GM23338 (cell line): ENCODE measurements around the gene CDK14.

Experiments used
- EZH2 ChIP-seq: fragments of 200-600 bp; sonication (generic); IDR thresholded peaks from one replicate; pipeline ENCODE4 v1.8.0; 2017; ENCODE audit warnings: antibody characterized with exemption, mild to moderate bottlenecking, low read depth; ENCODE audit not compliant: unreplicated experiment
- POLR2AphosphoS5 ChIP-seq: IDR thresholded peaks from 2 replicates; pipeline ENCODE4 v1.6.1; 2016; ENCODE audit warnings: antibody characterized with exemption, low read depth
- TF ChIP-seq, protein P1 (sequence below), 2 experiments: fragments of 200-600 bp in 1 of 2; sonication (generic) in 1 of 2; conservative IDR thresholded peaks; 2 replicates each; pipeline versions ENCODE4 v1.5.1 to v1.6.1; 2016 to 2017; ENCODE audit warnings: antibody characterized with exemption in 2 of 2, low read depth in 2 of 2, mild to moderate bottlenecking in 2 of 2, moderate library complexity in 1 of 2
- TF ChIP-seq, protein P2 (sequence below): IDR thresholded peaks from one replicate; pipeline ENCODE4 v1.6.1; 2018; ENCODE audit warnings: antibody characterized with exemption; ENCODE audit not compliant: unreplicated experiment
- TF ChIP-seq, protein P3 (sequence below): fragments of 250-450 bp; sonication (Bioruptor Pico); IDR thresholded peaks from 2 replicates; pipeline ENCODE4 v1.5.0; 2020; ENCODE audit warnings: mild to moderate bottlenecking, moderate library complexity

DNA sequence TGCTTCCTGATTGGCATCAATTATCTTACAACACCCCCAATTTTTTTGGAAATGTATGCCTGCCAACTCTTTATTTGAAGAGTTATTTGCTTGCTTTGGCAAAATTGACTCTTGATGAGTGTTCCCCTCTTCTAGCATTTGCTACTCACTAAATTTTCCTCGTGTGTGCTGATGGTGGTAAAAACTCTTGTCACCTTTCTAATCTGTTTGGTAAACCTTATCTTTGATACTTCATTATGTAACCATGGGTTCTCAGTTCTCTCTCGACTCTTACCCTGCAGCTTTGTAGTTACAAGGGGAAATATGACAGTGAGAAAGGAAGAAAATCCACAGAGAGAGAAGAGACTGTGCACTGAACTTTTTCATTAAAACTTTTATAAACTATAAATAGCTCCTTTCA, 102.5 kb downstream of the CDK14 start:
- TF ChIP-seq, protein P1, sequence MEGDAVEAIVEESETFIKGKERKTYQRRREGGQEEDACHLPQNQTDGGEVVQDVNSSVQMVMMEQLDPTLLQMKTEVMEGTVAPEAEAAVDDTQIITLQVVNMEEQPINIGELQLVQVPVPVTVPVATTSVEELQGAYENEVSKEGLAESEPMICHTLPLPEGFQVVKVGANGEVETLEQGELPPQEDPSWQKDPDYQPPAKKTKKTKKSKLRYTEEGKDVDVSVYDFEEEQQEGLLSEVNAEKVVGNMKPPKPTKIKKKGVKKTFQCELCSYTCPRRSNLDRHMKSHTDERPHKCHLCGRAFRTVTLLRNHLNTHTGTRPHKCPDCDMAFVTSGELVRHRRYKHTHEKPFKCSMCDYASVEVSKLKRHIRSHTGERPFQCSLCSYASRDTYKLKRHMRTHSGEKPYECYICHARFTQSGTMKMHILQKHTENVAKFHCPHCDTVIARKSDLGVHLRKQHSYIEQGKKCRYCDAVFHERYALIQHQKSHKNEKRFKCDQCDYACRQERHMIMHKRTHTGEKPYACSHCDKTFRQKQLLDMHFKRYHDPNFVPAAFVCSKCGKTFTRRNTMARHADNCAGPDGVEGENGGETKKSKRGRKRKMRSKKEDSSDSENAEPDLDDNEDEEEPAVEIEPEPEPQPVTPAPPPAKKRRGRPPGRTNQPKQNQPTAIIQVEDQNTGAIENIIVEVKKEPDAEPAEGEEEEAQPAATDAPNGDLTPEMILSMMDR (conservative IDR thresholded peaks at IDR 0.05; ENCODE audit: low read depth in 2 of 2), result no peak
- TF ChIP-seq, protein P2, sequence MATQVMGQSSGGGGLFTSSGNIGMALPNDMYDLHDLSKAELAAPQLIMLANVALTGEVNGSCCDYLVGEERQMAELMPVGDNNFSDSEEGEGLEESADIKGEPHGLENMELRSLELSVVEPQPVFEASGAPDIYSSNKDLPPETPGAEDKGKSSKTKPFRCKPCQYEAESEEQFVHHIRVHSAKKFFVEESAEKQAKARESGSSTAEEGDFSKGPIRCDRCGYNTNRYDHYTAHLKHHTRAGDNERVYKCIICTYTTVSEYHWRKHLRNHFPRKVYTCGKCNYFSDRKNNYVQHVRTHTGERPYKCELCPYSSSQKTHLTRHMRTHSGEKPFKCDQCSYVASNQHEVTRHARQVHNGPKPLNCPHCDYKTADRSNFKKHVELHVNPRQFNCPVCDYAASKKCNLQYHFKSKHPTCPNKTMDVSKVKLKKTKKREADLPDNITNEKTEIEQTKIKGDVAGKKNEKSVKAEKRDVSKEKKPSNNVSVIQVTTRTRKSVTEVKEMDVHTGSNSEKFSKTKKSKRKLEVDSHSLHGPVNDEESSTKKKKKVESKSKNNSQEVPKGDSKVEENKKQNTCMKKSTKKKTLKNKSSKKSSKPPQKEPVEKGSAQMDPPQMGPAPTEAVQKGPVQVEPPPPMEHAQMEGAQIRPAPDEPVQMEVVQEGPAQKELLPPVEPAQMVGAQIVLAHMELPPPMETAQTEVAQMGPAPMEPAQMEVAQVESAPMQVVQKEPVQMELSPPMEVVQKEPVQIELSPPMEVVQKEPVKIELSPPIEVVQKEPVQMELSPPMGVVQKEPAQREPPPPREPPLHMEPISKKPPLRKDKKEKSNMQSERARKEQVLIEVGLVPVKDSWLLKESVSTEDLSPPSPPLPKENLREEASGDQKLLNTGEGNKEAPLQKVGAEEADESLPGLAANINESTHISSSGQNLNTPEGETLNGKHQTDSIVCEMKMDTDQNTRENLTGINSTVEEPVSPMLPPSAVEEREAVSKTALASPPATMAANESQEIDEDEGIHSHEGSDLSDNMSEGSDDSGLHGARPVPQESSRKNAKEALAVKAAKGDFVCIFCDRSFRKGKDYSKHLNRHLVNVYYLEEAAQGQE, result no peak
- TF ChIP-seq, protein P3, sequence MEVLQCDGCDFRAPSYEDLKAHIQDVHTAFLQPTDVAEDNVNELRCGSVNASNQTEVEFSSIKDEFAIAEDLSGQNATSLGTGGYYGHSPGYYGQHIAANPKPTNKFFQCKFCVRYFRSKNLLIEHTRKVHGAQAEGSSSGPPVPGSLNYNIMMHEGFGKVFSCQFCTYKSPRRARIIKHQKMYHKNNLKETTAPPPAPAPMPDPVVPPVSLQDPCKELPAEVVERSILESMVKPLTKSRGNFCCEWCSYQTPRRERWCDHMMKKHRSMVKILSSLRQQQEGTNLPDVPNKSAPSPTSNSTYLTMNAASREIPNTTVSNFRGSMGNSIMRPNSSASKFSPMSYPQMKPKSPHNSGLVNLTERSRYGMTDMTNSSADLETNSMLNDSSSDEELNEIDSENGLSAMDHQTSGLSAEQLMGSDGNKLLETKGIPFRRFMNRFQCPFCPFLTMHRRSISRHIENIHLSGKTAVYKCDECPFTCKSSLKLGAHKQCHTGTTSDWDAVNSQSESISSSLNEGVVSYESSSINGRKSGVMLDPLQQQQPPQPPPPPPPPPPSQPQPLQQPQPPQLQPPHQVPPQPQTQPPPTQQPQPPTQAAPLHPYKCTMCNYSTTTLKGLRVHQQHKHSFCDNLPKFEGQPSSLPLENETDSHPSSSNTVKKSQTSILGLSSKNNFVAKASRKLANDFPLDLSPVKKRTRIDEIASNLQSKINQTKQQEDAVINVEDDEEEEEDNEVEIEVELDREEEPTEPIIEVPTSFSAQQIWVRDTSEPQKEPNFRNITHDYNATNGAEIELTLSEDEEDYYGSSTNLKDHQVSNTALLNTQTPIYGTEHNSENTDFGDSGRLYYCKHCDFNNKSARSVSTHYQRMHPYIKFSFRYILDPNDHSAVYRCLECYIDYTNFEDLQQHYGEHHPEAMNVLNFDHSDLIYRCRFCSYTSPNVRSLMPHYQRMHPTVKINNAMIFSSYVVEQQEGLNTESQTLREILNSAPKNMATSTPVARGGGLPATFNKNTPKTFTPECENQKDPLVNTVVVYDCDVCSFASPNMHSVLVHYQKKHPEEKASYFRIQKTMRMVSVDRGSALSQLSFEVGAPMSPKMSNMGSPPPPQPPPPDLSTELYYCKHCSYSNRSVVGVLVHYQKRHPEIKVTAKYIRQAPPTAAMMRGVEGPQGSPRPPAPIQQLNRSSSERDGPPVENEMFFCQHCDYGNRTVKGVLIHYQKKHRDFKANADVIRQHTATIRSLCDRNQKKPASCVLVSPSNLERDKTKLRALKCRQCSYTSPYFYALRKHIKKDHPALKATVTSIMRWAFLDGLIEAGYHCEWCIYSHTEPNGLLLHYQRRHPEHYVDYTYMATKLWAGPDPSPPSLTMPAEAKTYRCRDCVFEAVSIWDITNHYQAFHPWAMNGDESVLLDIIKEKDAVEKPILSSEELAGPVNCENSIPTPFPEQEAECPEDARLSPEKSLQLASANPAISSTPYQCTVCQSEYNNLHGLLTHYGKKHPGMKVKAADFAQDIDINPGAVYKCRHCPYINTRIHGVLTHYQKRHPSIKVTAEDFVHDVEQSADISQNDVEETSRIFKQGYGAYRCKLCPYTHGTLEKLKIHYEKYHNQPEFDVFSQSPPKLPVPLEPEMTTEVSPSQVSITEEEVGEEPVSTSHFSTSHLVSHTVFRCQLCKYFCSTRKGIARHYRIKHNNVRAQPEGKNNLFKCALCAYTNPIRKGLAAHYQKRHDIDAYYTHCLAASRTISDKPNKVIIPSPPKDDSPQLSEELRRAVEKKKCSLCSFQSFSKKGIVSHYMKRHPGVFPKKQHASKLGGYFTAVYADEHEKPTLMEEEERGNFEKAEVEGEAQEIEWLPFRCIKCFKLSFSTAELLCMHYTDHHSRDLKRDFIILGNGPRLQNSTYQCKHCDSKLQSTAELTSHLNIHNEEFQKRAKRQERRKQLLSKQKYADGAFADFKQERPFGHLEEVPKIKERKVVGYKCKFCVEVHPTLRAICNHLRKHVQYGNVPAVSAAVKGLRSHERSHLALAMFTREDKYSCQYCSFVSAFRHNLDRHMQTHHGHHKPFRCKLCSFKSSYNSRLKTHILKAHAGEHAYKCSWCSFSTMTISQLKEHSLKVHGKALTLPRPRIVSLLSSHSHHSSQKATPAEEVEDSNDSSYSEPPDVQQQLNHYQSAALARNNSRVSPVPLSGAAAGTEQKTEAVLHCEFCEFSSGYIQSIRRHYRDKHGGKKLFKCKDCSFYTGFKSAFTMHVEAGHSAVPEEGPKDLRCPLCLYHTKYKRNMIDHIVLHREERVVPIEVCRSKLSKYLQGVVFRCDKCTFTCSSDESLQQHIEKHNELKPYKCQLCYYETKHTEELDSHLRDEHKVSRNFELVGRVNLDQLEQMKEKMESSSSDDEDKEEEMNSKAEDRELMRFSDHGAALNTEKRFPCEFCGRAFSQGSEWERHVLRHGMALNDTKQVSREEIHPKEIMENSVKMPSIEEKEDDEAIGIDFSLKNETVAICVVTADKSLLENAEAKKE (CRISPR knock-in tag), result no peak
- TF ChIP-seq POLR2AphosphoS5 (no peak), EZH2 (no peak)
